ENCODE data around the gene GGTLC1. TPM values are rescaled to one million over a fixed set of nuclear protein-coding genes. Genes with fewer than 3 reads are reported as not detected.

Gene GGTLC1
- total RNA-seq, 1 donor from 2014 or later: not detected

DNA sequence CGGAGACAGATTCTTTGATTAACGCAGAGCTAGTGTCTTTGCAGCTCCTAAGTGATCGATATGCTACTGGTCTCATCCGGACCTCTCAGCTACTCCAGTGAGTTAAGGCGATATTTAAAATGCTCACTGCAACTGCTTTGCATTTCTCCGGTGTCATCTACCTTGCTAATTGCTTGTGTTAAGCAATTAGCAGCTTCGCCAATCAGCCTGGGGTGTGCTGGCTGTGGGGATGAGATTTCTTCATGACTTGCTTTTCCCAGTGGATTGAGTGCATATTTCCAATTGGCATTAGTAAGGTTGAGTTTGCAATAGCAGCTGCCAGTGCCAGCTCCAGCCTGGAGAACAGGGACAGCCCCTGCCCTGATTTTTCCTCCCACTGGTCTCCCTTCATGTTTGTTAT is 18.0 kb upstream of the GGTLC1 start:
- no peak overlapping the region for H3K4me3 ChIP-seq (ENCODE audit: low read depth, low read length)
- DNase-seq (ENCODE audit: low read depth): no peak
- TF ChIP-seq, protein P1, sequence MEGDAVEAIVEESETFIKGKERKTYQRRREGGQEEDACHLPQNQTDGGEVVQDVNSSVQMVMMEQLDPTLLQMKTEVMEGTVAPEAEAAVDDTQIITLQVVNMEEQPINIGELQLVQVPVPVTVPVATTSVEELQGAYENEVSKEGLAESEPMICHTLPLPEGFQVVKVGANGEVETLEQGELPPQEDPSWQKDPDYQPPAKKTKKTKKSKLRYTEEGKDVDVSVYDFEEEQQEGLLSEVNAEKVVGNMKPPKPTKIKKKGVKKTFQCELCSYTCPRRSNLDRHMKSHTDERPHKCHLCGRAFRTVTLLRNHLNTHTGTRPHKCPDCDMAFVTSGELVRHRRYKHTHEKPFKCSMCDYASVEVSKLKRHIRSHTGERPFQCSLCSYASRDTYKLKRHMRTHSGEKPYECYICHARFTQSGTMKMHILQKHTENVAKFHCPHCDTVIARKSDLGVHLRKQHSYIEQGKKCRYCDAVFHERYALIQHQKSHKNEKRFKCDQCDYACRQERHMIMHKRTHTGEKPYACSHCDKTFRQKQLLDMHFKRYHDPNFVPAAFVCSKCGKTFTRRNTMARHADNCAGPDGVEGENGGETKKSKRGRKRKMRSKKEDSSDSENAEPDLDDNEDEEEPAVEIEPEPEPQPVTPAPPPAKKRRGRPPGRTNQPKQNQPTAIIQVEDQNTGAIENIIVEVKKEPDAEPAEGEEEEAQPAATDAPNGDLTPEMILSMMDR (conservative IDR thresholded peaks at IDR 0.05; ENCODE audit: low read depth, low read length): no peak

DNA sequence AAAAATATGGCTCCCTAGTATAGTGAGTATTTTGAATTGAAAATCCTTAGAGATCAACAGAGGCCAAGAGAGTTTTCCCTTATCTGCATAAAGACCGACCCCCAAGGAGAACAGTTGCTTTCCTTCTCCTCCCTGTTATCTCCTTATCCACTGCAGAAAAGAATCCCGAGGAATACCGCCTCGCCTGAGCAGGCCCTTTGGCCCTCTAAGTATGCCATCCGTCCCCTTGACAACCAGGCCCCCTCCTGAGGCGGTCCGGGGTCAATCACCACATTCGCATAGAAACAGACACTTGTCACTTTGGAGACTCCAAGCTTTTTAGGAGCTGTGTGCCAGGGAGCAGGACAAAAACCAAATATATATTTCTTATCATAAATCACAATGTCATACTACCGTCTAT is 15.9 kb upstream of the GGTLC1 start:
- TF ChIP-seq, protein P1 (conservative IDR thresholded peaks at IDR 0.05; ENCODE audit: low read depth, low read length): no peak
- no peak overlapping the region for H3K4me3 ChIP-seq (ENCODE audit: low read depth, low read length)
- no peak for DNase-seq (ENCODE audit: low read depth)

DNA sequence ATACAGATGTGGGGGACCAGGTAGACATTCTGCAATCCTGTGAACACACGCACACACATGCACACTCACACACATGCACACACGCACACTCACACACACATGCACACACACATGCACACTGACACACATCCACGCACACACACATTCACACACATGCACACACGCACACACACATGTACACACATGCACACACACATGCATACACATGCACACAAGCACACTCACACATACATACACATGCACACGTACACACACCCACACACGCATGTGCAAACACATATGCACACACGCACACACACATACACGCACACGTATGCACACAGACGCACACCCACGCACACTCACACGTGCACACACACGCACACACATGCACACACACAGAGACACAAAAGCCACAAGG is 14.3 kb upstream of the GGTLC1 start:
- TF ChIP-seq, protein P1 (conservative IDR thresholded peaks at IDR 0.05; ENCODE audit: low read depth, low read length): no peak

DNA sequence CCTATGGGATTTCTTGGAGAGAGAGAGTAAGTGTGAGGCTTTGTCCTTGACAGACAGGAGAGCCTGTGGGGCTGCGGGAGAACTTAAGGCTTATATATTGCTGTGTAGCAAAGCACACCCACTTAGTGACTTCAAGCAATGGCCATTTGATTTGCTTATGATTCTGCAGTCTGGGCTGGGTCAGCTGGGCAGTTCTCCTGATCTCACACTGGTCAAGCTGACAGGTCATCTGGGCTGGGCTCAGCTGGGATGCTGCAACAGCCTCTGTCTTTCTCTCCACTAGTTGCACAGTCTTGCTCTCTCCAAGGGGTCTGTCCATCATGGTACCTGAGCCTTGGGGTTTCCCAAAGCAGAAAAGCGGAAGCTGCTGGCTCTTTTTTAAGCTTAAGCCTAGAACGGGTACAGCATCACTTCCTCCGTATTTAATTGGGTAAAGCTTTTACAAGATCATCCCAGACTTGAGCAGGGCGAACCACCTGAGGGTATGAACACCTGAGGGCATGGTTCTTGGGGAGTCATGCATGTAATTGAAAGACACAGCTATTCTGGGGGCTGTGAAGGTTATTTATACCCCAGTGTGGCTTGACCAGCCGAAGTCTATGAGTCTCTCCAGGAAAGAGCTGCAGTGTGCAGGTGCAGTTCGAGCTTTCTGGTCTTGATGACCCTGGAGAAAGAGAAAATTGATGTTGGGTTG is 13.3 kb upstream of the GGTLC1 start:
- H3K4me3 ChIP-seq (ENCODE audit: low read depth, low read length): no peak overlapping the region
- TF ChIP-seq, protein P1 (conservative IDR thresholded peaks at IDR 0.05; ENCODE audit: low read depth, low read length): no peak

More for the DNA sequence above, 14.3 kb upstream of the GGTLC1 start:
- DNase-seq (ENCODE audit: low read depth): no peak
- no peak overlapping the region for H3K4me3 ChIP-seq (ENCODE audit: low read depth, low read length)

DNA sequence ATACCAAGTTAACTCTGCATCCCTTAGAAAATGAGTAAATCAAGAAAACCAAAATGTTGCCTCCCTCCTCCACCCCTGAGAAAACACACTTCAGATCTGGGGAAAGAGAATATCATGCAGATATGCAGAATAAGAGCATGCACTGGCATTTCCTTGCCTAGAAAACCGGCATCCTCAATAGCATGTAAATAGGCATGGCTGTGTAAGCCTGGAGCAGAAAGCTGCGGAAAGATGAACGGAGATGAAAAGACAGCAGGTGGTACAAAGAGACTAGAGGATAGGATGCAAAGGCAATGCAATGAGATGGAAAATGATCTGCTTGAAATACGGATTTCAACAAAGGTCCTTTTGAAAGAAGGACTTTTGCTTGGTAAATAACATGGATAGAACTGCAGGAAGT is 10.3 kb upstream of the GGTLC1 start:
- no peak overlapping the region for H3K4me3 ChIP-seq (ENCODE audit: low read depth, low read length)
- DNase-seq (ENCODE audit: low read depth): no peak
- TF ChIP-seq, protein P1 (conservative IDR thresholded peaks at IDR 0.05; ENCODE audit: low read depth, low read length): no peak

More for the DNA sequence above, 13.3 kb upstream of the GGTLC1 start:
- no peak for DNase-seq (ENCODE audit: low read depth)

DNA sequence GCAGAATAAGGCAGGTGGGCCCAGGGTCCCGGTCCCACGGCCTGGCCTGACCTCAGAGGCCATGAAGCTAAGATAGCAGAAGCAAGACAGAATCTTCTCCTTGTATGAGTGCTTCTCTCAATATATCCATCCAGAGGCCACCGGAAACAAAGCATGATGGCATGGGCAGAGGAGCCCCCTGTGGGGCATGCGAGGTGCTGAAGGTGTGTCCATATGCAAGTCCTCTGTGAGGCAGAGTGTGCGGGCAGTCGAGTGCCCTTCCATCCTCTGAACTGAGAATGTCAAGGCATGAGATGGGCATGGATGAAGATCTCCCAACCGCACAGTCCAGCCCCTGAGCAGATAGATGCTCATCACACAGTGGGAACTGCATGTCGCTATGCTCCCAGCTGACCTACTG is 9.8 kb upstream of the GGTLC1 start:
- DNase-seq (ENCODE audit: low read depth): no peak
- TF ChIP-seq, protein P1 (conservative IDR thresholded peaks at IDR 0.05; ENCODE audit: low read depth, low read length): no peak
- H3K4me3 ChIP-seq (ENCODE audit: low read depth, low read length): no peak overlapping the region

All from epithelial cell of proximal tubule (primary cell).